Epithelial cell of prostate (primary cell): Measurements from ENCODE around the gene TPO.

ENCODE experiments used
- DNase-seq: peaks from one replicate; pipeline ENCODE4 v3.0.0-alpha.2; 2011; ENCODE audit warnings: low read depth, low spot score
- H3K27ac ChIP-seq: fragments of 450-650 bp; 2 replicates; pipeline ENCODE4 v1.5.1; 2017; ENCODE audit warnings: mild to moderate bottlenecking

The TPO gene

DNA sequence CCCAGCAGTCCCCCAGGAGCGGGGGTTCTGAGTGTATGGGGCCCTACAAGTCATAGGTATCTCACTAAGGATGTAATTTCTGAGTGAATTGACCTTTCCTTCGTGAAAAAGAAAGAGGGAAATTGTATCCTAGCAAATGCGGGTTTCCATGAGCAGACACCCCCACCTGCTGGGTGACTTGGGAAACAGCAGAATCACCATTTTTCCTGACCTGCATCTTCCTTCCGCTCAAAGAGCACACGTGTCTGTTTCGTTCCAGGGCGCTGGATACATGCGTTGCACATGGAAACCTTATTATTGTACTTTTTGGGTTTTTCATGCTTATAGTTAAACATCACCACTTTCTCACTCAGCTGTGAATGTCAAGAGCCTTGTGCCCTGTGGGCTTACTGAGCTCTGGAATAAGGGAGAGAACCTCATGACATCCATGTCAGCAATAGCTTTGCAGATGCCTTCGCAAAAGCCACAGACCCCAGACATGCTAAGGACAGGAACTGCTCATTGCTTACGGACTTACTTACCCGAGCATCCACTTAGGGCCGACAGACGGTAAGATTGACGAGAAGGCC, 132.8 kb downstream of the TPO start:
- H3K27ac ChIP-seq = no peak overlapping the region
- DNase-seq = no peak

DNA sequence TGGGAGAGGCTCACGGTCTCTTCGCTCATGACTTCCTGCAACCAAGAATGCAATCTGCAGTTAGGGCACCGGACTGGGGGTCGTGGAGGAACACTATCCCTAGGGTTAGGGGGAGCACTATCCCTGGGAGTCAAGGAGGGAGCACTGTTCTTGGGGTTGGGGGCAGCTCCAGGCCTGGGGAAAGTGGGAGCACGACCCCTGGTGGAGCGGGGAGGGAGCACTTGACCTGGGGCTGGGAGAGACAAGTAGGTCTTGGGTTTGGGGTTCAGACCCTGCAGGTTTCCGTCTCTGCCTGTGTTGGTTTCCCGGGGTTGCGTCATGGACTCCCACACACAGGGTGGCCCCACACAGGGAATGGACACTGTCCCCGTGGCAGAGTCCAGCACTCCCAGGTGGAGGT, 133.6 kb downstream of the TPO start:
- no peak overlapping the region for H3K27ac ChIP-seq
- no peak for DNase-seq

DNA sequence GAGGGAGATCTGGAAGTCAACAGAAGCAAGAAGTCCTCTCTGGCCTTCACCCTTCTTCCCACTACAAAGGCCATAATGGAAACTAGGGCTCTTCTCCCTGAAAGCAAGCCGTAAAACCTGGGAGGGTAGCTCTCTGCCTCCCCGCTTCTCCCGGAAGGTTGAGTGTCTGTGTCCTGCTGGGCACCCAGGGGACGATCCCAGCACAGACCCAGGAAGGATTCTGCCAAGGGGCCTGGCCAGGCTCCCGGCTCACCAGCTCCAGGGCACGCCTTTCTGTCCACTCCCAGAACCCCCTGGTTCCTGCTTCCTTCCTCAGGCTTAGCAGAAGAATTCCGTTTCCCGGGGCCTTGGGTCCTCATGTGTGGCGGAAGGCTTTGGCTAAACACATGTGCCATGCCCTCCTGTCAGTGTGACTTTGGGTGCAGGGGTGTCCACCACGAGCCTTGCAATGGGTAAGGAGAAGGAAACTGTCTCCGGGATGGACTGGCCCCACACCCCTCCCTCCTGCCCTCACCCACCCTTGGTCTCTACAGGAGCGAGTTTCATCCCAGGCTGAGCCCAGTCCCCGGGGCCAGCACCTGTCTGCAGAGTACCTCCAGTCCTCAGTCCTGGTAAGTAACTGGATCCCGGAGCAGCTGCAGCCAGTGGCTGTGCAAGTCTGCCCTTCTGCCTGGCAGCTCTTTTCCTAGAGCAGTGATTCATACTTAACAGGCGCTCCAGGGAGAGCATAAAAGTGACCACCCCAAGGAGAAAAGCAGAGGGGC, 135.8 kb downstream of the TPO start:
- DNase-seq = no peak
- H3K27ac ChIP-seq = no peak overlapping the region

DNA sequence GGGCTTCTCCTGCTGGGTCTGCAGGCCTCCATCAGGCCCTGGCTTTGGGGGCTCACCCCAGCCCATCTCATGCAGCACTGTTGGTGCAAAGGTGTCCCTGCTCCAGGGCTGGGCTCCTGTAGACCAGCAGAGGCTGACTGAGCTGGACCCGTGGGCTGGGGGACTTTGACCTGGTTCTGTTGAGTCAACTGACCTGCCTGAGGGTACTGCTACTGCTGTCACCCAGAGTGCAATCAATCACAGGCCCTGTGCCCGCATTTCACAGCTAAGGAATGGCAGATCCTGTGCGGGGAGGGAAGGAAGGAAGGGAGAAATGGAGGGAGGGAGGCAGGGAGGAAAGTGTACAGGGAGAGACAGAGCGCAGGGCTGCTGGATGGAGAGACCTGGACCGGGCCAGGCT, 136.8 kb downstream of the TPO start:
- DNase-seq = no peak
- no peak overlapping the region for H3K27ac ChIP-seq

DNA sequence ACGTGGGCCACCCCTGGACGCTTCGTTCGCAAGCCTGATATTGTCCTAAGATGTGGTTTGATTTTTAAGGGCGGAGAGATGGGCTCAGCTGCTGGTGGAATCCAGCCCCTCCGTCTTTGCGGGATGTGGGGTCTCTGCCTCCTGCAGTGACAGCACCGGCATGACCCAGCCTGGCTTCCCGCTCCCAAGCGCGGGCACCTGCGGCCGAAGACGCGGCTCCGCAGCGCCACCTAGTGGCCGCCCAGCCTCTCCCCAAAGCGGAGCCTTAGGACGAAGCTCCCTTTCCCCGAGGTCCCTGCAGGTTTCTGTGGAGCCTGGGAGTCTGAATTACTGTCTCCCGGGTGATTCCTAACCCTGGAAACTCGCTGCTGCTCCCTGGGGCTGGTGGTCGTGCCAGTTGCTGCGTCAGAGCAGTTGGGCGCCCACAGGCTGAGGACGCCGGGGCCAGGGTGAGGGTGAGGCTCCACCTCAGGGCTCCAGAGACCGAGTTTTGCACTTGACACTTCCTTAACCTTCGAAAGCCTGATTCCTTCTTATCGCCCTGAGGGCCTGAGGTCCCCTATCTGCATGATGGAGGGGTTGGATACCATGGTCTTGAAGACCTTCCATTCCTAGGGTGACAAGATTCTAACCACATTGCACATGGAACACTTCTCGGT, 137.5 kb downstream of the TPO start:
- no peak for DNase-seq

DNA sequence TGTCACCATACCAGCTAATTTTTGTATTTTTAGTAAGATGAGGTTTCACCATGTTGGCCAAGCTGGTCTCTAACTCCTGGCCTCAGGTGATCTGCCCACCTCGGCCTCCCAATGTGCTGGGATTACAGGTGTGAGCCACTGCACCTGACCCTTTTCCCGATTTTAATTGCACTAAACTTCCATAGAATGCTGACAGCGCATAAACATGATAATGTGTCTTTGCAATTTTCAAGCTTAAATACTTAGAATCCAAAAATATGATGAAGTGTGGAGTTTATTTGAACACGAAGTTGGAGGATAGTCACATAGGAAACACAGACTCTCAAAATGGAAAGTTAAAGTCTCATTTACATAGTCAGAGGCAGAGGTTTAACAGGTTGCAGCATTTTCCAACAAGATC, 138.6 kb downstream of the TPO start:
- no peak for DNase-seq
- no peak overlapping the region for H3K27ac ChIP-seq

More for the DNA sequence above, 137.5 kb downstream of the TPO start:
- no peak overlapping the region for H3K27ac ChIP-seq

DNA sequence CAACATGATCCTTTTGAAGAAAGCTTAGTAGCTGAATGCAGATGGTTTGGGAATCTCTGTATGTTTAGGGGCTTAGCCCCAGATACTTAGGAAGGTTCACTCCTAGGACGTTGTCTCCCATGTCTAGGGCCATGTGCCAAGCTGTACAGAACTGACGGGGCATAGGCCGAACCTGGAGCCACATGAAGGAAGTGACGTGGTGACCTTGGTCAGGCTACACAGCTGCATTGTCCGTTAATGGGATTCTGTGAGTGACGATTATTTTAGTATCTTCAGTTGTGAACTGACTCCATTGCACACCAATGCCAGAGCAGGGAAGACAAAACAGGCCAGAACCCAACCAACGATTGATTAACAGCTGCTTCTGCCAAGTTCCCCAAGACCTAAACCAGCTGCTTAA, 139.3 kb downstream of the TPO start:
- DNase-seq = no peak

DNA sequence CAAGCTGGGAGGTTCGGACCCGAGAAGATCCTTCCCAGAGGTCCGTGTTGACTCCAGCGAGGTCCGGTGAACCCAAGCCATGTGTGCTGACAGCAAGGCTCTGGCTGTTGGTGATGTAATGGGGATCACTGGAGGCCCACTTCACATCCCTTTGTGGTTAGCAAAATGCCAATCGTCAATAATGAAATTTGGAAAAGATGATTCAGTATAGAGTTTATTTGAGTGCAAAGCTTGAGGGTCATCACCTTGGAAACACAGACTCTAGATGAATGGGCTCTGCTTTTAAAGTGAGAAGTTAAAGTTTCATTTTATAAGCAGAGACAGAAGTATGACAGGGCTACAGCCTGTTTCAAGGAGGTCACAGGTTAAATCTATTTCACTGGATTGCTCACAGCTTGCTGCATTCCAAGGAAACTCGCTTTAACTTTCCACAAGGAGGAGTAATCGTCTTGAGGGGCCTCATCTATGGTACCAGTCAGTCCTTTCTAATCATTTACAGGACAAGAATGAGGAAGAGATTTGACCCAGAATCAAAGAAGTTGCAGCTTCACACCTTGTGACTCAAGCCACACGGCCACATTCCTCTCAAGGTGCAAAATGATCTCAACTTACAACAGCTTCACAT, 140.5 kb downstream of the TPO start:
- DNase-seq = peak; percentile 10
- H3K27ac ChIP-seq = peak overlapping the region; percentile 5

More for the DNA sequence above, 139.3 kb downstream of the TPO start:
- no peak overlapping the region for H3K27ac ChIP-seq

DNA sequence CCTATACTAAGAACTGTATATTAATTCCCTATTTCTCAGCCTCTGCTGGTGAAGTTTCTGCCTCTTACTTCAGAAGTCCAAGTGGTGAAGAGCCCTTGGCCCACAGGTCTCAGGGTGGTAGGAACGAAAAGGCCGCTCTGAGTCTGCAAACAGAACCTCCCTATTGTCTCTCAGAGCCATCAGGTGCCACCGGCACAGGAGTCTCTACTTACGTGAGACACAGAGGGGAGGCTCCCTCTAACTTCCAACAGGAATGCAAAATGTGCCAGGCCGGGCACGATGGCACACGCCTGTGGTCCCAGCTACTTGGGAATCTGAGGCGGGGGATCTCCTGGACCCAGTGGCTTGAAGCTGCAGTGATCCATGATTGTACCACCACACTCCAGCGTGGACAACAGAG, 143.0 kb downstream of the TPO start:
- no peak for DNase-seq

DNA sequence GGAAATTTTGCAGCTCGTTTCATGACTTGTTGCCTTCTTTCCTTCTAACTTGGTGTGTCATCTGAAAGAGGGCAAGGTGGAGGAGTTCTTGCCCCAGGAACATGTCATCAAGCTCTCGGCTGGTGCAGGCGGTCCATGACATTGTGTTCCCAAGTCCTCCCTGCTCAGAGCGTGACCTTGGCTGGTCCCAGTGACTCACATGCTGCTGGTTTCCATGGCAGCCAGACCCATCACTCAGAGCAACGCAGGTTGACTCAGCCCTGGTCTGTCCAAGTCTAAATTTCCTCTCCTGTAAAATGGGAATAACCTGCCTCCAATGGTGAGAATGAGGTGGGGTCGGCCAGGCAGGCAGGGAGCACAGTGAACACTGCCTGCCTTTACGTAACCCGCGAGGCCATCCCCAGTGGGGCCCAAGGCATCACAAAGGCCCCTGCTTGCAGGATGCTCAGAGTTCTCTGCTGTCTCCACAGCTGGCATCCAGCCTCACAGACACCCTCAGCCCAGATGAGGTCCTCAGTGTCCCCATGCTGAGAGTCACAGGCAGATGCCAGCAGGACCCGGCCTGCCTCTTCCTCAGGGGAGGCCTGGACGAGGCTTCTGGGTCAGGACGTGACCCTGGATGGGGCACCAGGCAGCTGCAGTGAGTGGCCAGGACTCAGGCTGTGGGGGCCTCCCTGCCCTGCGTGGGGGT, 143.7 kb downstream of the TPO start:
- DNase-seq = no peak

More for the DNA sequence above, 143.0 kb downstream of the TPO start:
- H3K27ac ChIP-seq = no peak overlapping the region

DNA sequence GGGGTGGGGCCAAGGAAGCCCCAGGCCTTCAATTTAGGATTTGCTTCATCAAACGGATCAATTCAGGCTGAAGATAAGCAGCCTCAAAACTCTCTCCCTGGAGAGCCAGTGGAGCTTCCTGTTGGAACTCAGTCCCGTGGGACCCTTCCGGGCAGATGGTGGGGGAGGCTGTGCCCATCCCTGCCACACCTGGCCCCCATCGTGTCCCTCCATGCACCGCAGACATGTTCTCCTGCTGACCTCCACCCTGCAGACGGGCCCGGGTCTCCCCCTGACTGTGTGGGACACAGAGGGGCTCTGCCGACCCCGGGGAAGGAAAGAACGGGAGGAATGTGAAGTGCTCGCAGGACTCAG, 144.2 kb downstream of the TPO start:
- no peak for DNase-seq
- H3K27ac ChIP-seq = no peak overlapping the region

More for the DNA sequence above, 143.7 kb downstream of the TPO start:
- H3K27ac ChIP-seq = no peak overlapping the region

DNA sequence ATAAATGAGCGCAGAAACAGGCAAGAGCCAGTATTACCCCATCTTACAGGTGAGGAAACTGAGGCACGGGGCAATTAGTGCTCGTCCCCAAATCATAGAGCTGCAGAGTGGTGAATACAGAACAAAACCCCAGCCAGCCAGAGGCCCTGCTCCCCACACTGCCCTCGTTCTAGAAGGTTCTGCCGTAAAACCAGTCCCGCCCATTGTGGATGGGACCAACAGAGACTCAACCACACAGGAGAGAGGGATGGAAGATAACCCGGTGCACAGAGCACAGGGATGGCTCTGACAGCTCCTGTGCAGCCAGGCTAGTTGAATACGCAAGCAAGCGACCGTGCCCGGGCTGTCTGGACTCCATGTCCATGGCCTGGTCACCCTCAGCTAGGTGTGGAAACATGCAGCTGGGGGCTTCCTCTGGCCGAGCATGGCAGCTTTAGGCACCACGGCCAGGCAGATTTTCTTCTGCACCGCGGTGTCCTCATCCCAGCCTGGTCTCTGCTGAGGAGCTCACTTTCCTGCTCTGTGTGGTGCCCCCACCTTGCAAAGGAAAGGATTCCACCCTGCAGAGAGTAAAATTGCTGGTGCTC, 146.4 kb downstream of the TPO start:
- no peak overlapping the region for H3K27ac ChIP-seq

DNA sequence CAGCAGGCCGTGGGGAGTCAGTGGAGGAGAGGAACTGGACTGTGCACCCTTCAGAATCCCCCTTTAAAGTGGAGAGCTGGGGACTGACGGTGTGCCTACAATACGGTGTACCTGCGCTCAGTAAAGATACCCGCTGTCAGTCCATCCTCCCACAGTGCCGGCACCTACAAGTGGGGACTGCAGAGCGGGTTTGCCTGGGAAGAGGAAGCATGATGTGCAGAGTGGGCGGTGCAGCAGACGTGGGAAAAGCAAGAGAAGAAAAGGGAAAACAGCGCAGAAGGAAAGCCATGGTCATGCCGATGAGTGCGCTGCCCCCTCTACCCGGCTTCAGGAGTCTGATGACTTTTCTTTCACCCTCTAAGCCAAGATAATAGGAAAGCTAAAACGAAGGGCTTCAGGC, 148.0 kb downstream of the TPO start:
- no peak for DNase-seq
- H3K27ac ChIP-seq = no peak overlapping the region

More for the DNA sequence above, 146.4 kb downstream of the TPO start:
- DNase-seq = no peak

DNA sequence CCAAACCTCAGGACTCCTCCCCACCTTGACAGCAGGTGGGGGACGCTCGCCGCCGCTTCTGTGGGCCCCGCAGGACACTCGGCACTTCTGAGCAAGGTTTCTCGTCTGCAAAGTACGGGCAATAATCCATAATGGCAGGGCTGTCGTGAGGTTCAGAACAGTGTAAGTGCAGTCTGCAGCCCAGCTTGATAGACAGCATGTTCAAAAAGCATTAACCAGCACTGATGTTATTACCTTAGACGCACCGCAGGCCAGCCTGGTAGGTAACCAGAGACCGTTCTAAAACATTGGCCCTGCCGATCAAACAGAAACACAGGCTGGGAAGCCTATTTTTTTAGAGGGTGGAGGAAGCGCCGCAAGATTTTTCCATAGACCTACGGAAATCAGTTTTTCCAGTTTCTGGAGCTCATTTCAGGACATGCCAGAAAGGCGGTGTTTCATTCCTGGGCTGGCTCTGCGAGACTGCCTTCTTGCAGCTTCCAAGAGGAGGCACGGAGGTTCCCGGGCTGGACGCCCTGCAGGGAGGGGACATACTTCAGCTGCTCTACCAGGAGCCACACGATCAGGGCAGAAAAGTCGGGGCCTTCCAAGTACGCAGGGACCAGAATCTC, 148.7 kb downstream of the TPO start:
- no peak overlapping the region for H3K27ac ChIP-seq
- DNase-seq = no peak

DNA sequence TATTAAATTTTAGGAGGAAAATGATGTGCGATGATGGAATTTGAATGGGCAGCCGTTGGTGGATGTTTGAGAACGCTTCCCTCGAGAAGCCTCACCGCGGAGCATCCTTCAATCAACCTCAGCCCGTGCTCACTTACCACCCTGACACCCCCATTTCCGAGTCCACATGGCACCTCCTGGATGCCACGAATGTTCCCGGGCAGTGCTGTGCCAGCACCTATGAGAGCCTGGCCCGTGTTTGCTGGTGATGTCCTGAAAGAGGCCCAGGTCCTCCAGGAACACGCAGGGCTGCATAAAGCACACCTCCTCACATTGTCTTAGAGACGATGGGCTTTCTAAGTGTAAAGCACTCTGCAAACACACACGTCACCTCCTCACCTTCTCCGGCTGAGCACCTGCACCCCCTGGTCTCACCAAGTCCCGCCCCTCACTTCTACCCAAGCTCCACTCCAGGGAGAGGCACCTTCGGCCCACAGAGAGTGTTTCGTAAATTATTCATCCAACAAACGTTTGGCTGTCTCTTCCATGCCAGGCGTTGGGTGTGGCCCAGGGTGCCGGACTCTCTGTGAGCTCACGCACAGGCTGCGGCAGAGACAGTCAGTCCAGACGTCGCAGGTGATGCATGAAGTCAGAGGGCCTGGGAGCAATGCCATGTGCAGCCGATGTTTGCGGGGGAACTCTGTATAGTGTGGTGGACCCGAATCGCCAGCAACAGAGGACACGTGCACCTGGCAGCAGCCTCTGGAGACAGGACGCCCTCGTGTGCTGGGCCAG, 150.0 kb downstream of the TPO start:
- no peak overlapping the region for H3K27ac ChIP-seq
- no peak for DNase-seq

DNA sequence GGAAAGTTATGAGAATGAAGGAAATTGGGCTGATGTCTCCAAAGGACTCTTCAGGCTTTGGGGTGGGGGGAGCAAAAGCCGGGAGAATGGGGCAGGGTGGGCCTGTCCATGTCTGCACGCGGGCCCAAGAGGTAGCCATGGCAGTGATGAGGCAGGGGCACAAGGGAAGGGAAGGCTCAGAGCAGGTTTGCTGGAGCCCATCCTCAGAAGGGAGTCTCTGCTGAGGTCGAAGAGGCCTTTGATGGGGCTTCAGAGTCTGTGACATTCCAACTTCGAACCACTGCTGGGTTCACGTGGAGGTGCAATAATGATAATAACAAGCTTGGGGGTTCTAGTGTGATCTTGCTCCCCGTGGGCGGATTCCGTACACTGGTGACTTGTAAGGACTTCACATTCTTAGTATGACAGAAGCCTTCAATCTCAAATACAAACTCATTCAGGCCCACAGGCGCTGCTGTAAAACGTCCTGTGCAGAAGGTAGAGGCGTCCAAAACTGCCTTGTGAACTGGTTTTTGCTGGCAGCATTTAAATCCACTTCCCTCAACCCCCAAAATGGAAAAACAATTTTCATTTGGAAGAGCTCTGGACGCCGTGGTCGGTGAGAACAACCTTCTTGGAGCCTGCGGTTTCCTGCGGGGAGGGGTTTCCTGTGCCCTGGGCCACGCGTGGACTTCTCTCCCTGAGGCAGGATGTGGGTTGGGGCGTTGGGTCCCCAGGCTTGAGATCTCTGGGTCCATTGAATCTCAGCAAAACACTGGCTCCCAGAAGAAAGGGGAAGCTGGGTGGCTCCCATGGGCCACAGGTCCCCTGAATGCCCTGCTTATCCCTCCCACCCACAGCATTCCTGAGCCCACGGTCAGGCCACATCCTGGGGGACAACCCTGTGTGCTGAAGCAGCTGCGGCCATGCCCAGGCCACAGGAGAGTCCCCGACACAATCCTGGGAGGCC, 151.0 kb downstream of the TPO start:
- no peak for DNase-seq
- no peak overlapping the region for H3K27ac ChIP-seq

DNA sequence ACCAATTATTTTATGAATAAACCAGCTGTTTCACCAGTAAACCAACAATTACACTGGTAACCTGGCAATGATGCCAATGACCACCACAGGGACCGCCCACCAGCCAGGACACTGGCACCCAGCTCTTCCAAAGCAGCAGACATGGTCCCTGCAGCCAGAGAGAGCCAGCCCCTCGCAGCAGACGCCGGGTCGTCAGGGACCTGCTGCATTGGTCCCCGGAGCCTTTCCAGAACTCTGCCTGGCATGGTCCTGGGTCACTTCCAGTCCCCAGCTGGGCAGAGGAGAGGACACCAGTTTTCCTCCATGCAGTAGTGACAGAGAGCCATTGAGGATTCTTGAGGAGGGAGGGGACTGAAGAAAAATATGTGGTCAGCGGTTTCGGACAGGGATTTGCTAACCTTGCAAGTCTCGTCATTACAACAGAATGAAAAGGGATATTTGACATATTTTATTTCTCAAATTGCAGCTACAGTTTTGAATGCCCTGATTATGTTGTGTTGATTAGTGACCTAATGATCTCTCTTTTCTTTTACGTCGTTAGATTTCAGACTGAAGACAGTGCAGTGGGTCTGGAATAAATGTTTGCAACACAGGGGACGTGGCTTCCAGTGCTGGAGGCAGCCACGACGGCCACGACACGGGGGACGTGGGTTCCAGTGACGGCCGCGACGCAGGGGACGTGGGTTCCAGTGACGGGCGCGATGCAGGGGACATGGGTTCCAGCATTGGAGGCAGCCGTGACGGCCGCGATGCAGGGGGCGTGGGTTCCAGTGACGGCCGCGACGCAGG, 154.5 kb downstream of the TPO start:
- H3K27ac ChIP-seq = no peak overlapping the region
- DNase-seq = no peak
